Measurements from ENCODE around the gene PERM1.
"Not testable (repeated sequence)": the region's sequence is repeated elsewhere in the genome, so short reads cannot be mapped to it uniquely, and the experiment has no call there.

The PERM1 gene

DNA sequence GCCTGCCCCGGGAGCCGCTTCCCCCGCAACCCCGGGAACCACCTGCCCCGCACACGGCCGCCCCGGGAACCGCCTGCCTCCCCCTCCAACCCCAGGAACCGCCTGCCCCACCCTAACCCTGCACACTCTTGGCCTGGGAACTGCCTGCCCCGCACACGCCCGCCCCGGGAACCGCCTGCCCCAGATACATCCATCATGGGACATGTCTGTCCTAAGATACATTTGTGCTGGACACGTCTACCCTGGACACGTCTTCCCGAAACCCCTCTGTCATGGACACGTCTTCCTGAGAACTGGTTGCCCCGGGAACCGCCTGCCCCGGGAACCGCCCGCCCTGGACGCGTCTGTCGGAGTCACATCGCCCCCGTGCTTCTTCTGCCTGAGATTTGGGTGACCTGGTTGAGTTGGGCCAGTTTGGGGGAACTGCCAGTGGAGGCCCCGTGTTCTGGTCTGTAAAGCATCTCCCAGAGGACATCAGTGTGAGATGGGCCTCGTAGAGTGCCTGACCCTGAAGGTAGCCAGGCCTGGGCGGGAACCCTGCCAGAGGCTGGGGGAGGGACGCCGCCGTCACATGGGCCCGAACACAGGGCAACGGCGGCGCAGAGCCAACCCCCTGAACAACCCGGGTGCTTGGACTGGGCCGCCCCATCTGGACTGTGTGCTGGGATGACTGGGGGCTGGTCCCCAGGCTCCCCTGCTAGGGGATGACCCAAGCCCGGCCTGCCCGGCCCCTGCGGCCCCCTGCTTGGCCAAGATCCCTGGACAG is 3.6 kb downstream of the PERM1 start:
- DNase-seq (ENCODE audit: low read depth): no peak

DNA sequence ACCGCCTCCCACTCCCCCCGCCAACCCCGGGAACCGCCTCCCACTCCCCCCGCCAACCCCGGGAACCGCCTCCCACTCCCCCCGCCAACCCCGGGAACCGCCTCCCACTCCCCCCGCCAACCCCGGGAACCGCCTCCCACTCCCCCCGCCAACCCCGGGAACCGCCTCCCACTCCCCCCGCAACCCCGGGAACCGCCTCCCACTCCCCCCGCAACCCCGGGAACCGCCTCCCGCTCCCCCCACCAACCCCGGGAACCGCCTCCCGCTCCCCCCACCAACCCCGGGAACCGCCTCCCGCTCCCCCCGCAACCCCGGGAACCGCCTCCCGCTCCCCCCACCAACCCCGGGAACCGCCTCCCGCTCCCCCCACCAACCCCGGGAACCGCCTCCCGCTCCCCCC is 5.1 kb downstream of the PERM1 start:
- DNase-seq (ENCODE audit: low read depth): not testable (repeated sequence)

DNA sequence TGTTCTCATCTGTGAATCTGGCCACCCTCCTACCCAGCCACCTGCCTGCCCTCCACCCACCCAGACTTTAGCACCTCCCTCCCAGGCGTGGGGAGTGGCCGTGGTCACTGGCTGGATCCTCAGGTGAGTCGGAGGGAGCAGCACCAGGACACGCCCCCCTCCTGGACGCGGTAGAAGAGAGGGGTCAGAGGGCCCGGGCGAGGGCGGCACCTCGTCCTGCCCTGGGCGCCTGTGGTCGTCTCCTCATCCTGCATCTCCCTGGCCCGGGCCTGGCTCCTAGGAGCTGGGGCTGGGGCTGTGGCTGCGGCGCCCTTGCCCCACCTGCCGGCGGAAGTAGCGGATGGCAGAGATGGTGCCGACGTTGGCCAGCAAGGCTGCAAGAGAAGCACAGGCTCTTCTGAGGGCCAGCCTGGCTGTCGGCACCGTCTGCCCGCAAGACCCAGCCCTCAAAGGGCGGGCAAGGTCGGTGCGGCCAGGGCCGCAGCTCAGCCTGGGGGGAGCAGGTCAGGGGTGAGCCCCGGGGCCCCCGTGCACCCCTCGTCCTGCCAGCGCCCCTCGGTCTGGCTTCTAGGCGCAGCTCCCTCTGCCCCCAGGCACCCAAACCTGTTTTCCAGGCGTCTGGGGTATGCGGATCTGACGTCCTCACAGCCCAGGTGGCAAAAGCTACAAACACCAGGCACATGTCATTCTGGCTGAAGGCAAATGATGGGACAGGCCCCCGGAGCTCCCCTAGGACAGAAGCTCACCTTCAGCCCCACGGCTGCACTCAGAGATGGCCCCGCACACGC is 5.8 kb downstream of the PERM1 start:
- no peak for DNase-seq (ENCODE audit: low read depth)

DNA sequence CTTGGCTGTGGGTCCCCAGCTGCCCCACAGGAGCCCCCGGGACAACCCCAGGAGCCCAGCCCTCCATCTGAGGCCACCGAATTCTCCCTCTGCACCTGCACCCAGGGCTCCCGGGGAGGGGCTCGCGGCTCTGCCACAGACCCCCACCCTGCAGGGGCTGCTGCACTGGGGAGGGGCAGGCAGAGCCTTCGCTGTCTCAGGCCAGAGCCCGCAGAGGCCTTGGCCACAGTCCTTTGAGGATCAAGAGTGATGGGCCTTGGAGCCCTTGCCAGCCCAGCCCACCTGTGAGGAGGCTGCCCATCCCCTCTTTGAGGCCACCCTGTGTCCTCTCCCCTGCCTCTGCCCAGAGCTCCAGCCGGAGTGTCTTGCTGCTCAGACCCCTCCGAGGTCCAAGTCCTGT is 6.5 kb downstream of the PERM1 start:
- no peak for DNase-seq (ENCODE audit: low read depth)

DNA sequence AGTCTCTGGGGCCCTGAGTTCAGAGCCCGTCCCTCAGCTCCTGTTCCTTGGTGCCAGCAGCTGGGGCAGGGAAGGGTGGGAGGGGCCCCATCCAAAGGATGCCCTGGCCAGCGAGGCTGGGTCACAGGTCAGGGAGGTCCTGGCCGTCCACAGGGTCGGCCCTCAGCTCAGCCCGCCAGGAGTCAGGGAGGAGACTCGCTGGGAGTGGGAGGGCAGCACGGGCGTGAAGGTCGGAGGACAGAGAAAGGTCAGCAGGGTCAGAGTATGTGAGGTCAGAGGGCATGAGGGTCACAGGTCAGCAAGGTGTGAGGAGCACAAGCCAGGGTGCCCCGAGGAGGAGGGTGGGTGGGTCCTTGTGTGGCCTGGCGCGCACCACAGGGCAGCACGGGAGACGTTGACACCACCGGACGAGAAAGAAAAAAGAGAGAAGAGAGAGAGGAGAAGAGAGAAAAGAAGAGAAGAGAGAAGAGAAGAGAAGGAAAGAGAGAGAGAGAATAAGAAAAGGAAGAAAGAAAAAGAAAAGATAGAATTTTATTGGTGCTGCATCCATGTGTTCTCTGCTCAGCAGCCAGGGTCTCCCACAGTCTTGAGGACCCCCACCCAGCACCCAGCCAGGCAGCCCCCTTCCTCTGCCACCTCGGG is 7.1 kb downstream of the PERM1 start:
- DNase-seq (ENCODE audit: low read depth): no peak

DNA sequence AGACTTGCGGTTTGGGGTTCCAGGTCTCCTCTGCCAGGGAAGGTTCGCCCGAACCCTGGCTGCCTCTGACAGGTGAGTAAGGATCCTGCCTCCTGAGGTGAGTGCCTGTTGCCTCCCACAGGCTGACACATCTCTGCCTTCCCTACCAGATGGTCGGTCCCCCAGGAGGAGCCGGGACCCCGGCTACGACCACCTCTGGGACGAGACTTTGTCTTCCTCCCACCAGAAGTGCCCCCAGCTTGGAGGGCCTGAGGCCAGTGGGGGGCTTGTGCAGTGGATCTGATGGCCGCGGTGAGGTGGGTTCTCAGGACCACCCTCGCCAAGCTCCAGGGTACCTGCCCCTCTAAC is 7.6 kb downstream of the PERM1 start:
- no peak for DNase-seq (ENCODE audit: low read depth)

DNA sequence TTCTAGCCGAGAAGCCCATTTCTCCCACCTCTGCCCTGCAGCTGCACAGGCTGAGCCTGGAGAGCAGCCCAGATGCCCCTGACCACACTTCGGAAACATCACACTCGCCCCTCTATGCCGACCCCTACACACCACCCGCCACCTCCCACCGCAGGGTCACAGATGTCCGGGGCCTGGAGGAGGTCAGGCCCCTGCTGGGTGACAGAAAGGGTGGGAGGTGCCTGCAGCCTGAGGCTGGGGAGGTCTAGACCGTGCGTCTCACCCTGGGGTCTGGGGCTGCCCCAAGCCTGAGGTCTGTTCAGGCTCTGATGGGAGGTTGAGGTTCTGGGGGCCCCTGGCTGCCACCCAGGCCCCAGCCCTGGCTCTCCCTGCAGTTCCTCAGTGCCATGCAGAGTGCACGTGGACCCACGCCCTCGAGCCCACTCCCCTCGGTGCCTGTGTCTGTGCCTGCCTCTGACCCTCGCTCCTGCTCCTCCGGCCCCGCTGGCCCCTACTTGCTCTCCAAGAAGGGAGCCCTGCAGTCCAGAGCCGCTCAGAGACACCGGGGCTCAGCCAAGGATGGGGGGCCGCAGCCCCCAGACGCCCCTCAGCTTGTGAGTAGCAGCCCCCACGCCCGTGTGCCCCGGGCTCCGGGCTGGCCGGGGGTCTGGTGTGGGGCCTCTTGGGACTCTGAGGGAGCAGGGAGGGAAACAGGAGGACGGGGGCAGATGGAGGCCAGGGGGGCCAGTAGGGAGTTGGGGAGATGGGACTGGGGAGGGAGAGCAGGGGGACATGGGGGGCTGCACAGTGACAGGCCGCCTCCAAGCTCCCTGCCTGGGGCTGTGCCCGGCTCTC is 8.2 kb downstream of the PERM1 start:
- no peak for DNase-seq (ENCODE audit: low read depth)

DNA sequence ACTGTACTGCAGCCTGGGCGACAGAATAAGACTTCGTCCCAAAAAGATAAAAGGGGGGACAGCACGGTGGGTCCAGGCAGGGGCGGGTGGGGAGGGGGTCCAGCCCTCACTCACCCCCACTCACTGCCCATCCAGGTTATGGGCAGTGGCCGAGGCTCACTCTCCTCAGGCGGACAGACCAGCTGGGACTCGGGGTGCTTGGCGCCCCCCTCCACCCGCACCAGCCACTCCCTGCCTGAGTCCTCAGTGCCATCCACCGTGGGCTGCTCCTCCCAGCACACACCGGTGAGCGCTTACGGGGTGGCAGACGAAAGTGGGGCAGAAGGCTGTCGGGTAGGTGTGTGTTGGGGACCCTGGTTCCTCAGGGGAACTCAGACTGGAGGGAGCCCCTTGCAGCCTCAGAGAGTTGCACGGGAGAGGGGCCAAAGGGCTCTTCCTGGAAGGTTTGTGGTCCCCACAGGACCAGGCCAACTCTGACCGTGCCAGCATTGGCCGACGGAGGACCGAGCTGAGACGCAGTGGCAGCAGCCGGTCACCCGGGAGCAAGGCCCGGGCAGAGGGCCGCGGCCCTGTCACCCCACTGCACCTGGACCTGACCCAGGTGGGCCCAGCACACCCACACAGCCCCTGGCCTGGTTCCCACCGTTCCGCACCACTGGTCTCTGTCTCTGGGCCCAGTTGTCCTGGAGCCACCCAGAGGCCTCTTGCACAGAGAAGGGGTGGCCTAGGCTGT is 9.0 kb downstream of the PERM1 start:
- no peak for DNase-seq (ENCODE audit: low read depth)

DNA sequence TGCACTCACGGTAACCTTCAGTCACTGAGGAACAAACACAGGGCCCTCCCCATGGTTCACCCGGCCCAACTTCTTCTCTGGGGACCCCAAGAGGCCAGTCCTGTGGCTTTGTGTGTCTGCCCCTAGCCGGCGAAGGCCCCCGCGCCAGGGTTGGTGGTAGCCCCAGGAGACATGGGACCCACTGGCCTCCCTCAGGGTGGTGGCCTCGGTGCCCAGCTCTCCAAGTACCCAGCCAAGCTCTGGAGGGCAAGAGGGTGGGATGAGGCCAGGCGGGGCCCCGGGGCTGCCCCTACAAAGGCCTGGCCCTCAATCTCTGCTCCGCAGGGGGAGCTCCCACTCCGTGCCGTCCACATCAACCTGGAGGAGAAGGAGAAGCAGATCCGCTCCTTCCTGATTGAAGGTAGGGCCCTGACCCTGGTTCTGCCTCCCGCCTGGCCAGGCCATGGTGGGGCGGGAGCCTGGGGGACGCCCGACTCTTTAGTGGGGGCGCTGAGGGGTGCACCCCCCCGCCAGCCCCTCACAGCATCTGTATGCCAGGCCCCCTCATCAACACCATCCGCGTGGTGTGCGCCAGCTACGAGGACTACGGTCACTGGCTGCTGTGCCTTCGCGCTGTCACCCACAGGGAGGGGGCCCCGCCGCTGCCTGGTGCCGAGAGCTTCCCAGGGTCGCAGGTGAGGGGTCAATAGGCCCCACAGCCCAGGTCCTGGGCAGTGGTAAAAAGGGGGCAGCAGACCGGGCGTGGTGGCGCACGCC is 10.0 kb downstream of the PERM1 start:
- DNase-seq (ENCODE audit: low read depth): no peak

DNA sequence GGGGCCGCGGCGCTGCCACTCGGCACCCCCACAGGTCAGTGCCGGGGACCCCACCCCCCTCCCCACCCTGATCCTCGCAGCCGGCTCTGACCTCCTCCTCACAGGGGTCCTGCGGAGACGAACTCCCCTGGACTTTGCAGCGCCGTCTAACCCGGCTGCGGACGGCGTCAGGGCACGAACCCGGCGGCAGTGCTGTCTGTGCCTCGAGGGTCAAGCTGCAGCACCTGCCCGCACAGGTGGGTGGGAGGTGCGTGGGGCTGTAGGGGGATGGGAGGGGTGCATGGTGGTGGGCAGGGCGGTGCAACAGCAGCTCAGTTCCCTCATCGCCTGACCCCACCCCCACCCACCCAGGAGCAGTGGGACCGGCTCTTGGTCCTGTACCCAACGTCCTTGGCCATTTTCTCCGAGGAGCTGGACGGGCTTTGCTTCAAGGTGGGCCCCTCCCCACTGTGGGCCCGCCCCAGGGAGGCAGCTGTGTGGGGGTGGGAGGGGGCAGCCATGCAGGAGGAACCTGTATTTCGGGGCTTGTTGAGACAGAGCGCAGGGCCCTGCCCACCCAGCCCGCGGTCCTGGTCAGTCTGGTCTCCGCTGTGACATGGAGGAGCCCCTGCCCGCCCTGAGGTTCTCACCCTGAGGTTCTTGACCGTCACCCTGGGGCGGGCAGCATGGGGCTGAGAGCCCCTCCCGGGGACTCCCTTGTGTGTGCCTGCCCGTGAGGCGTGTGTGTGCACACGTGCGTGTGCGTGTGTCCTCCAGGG is 10.7 kb downstream of the PERM1 start:
- no peak for DNase-seq (ENCODE audit: low read depth)

DNA sequence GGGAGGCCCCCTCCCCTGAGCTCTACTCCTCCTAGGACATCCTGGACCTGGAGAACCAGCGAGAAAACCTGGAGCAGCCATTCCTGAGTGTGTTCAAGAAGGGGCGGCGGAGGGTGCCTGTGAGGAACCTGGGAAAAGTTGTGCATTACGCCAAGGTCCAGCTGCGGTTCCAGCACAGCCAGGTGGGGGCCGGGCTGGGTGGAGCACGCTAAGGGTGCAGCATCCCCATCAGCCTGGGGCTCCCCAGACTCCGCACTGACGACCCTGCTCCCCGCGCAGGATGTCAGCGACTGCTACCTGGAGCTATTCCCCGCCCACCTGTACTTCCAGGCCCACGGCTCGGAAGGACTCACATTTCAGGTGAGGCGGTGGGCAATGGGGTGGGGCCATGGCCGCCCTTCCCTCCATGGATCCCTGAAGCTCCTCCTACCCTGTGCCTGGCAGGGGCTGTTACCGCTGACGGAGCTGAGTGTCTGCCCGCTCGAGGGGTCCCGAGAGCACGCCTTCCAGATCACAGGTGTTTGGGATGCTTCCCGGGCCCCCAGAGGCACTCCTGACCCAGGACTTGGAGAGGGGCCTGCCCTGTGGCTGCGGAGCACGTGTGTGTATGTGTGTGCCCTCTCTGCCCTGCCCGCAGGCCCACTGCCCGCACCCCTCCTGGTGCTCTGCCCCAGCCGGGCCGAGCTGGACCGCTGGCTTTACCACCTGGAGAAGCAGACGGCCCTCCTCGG is 11.5 kb downstream of the PERM1 start:
- no peak for DNase-seq (ENCODE audit: low read depth)

DNA sequence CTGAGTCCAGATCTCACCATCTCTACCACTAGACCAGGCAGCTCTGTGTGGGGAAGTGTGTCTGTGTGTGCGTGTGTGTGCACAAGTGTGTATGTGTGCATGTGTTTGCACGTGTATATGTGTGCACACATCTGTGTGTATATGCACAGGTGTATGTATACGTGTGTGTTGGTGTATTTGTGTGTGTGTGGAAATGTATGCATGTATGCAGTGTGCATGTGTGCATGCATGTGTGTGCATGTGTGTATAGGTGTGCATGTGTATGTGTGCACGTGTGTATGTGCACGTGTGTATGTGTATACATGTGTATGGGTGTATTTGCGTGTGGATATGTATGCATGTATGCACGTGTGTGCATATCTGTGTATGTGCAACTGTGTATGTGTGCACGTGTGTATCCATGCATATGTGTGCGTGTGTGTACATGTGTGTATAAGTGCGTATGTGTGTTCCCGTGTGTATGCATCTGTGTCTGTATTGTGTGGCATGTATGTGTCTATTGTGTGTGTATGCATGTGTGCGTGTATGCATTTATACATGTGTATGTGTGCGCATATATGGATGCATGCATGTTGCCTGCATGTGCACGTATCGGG is 12.5 kb downstream of the PERM1 start:
- DNase-seq (ENCODE audit: low read depth): no peak

DNA sequence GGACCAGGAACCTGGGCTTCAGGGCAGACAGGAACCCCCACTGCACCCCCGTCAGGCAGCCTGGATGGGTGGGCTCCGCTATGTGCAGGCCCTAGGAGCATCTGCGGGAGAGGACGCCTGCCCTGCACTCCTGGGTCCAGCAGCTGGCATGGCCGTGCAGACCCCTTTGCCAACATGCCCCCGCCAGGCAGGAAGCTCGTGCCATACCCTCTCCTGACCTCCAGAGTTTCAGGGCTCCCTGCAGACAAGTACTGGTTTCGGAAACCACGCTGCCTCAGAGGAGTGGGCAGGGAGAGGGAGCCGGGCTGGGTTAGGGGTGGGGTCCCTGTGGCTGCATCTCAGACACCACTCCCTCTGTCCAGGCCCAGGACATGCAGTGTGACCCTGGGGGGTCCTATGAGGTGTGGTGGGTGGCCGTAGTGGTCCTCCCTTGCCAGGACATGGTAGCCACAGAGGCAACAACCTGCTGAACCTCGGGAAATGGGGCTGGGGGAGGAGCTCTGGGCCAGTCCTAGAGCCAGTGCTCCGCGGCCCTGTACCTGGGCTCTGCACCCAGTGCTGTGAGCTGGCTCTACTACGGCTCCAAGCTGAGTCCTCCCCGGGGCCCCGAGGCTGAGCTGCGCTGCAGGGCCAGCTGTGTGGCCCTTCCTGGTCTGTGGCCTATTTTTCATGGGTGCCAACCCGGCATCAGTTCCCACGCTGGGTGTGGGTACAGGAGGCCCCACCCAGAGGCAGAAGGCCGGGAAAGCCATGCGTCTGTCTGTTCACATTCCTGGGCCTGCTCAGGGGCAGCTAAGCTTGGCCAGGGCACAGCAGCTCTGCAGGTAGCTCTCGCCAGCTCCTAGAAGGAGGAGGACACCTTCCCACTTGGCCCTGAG is 14.2 kb downstream of the PERM1 start:
- no peak for DNase-seq (ENCODE audit: low read depth)

DNA sequence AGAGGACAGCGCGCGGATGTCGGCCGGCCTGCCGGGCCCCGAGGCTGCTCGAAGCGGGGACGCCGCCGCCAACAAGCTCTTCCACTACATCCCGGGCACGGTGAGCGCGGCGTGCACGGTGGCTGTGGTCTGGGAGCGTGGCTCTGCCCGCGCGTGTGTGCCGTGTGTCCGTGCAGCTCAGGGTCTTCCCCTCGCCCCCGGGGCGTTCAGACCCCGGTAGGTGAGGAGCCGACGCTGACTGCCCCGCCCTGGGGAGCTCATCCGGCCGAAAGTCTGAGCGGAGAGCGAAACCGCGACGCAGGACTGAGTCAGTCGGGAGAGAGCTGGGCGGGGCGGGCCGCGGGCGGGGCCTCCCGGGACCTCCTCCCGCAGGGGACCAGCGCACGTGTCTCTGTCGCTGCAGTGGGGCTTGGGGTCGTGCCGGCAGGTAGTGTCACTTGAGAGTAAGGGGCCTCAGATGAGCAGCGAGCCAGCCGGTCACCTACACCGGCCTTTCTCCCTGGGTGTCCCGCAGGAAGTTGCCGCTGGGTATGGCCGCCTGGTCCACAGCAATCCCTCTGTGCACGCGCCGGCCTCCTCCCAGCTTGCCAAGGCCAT is 15.1 kb downstream of the PERM1 start:
- DNase-seq (ENCODE audit: low read depth): peak; percentile 57

DNA sequence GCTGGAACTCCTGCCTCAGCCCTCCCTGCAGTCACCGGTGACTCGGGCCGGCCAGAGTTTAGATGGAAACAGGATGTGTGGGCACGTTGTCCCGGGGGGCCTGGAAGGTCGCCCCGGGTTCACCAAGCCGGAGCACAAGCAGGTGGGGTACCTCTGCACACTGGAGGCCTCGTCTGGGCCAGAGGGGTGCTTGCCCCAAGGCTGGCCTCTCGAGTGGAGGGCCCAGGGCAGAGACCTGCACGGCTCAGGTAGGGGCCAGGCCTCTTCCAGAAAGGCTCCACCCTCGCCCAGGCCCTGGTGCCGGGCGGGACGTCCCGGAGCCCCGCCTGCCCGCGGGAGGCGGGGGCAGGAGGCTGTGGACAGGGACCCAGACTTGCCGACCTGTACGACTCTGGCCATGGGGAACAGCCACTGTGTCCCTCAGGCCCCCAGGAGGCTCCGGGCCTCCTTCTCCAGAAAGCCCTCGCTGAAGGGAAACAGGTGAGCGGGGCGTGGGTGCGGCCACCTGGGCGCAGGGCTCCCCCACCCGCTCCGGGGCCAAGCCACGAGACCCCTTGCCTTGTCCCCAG is 15.7 kb downstream of the PERM1 start, which contains the start of gene PLEKHN1:
TSS of gene PLEKHN1 (plus strand) at position 348 of the 569 bp plus-strand sequence. CDS start at position 398, 50 bp downstream.
- no peak for DNase-seq (ENCODE audit: low read depth)

DNA sequence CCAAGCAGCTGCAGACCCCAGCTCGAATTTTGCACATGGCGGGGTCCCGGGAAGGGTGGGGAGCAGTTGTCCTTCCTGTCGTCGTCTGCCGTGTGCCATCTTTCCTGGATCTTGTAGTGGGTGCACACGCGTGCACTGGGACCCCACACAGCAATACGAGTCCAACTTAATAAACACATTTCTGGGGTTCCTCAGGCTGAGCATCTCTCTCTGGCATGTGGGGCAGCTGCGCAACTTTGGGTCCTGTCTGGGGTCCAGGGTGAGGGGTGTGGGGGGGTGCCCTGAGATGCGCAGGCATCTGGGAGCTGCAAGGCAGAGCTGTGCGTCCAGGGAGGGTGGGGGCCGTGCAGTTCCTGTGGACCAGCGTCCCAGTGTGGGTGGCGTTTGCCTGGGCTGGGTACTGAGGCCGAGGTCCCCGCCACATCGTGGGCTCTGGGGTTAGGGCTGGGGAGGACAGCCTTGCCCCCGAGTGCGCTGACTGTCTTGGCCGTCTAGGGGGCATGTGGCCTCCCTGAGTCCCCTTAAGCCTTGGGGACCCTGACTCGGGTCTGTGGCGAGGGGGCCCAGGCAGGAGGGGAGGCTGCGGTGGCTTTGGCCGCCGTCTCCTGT is 16.3 kb downstream of the PERM1 start:
- no peak for DNase-seq (ENCODE audit: low read depth)

All from stimulated activated CD8-positive, alpha-beta memory T cell treated with anti-CD3 and anti-CD28 coated beads, Interleukin-15, amount 100 ng/mL, for 24 hours (primary cell).